BJ (cell line): ENCODE measurements around the gene NABP1. TPM values are rescaled to one million over a fixed set of nuclear protein-coding genes. Genes with fewer than 3 reads are reported as not detected.

ENCODE experiments used
- CTCF ChIA-PET: fragments of 350-600 bp; formaldehyde crosslinking; extraction: SDS; loops from one replicate; lab custom pipeline; 2021; ENCODE audit warnings: antibody characterized with exemption, inconsistent platforms; lab: Yijun Ruan, JAX
- POLR2A ChIA-PET: fragments of 300-600 bp; sonication (Branson Sonifier 250); formaldehyde crosslinking; extraction: SDS; loops from one replicate; lab custom pipeline; 2021; ENCODE audit warnings: antibody characterized with exemption; lab: Charles Lee
- DNase-seq: peaks from one replicate; pipeline ENCODE4 v3.0.0-alpha.2; 2011; ENCODE audit warnings: low read depth
- H3K27me3 ChIP-seq: 2 replicates; pipeline ENCODE4 v1.6.0; 2011; ENCODE audit warnings: low read length; ENCODE audit not compliant: control insufficient read depth, insufficient read depth
- H3K36me3 ChIP-seq: 2 replicates; pipeline ENCODE4 v1.5.1; 2011; ENCODE audit warnings: low read length; ENCODE audit not compliant: control insufficient read depth, insufficient read depth
- H3K4me3 ChIP-seq: 2 replicates; pipeline ENCODE4 v1.5.1; 2011; ENCODE audit warnings: low read depth, mild to moderate bottlenecking, control low read depth, low read length
- CTCF ChIP-seq: IDR thresholded peaks from 2 replicates; pipeline ENCODE4 v1.5.1; 2011; ENCODE audit warnings: low read depth, mild to moderate bottlenecking, control low read depth, inconsistent platforms, low read length, moderate library complexity; ENCODE audit not compliant: insufficient read depth
- polyA plus RNA-seq: library from polyadenylated mRNA; depleted of rRNA; stranded (reverse); fragments of >200 nt; gene quantifications from 2 replicates; pipeline ENCODE4 v1.2.3, GENCODE V29; 2011

The NABP1 gene
- polyA plus RNA-seq, 1 experiment = 63.8 TPM

GRCh38 chr2:191715471-191715870 lies 37.5 kb downstream of the NABP1 start:
- no peaks in the 10 kb centered on the region for H3K27me3 ChIP-seq
- ChIA-PET POLR2A (interaction anchor here (0.5 kb wide), 1 partner anchor 462 kb away, joined by 3 read pairs; no protein-coding TSS in a partner anchor), CTCF (interaction anchor here (1.1 to 1.7 kb wide), 3 partner anchors 10 to 162 kb away, joined by 3 read pairs; no protein-coding TSS in a partner anchor)
- no peak overlapping the region for H3K4me3 ChIP-seq
- no peaks in the 10 kb centered on the region for H3K36me3 ChIP-seq
- no peak for TF ChIP-seq CTCF
- no peak for DNase-seq

- Histone ChIP-seq H3K36me3 (no peaks in the 10 kb centered on the region), H3K27me3 (no peaks in the 10 kb centered on the region), H3K4me3 (no peak overlapping the region)
- CTCF ChIA-PET = no interaction called here
- POLR2A ChIA-PET = no interaction called here
- DNase-seq = no peak
- no peak for TF ChIP-seq CTCF
These were observed 41.3 kb downstream of the NABP1 start for GRCh38 chr2:191719261-191719660.

GRCh38 chr2:191719938-191720337 lies 42.0 kb downstream of the NABP1 start:
- DNase-seq = no peak
- Histone ChIP-seq H3K36me3 (no peaks in the 10 kb centered on the region), H3K4me3 (no peak overlapping the region), H3K27me3 (no peaks in the 10 kb centered on the region)
- POLR2A ChIA-PET = no interaction called here
- no peak for TF ChIP-seq CTCF
- CTCF ChIA-PET = no interaction called here

- ChIA-PET POLR2A (no interaction called here), CTCF (interaction anchor here (0.6 kb wide), 1 partner anchor 273 kb away, joined by 3 read pairs; no protein-coding TSS in a partner anchor)
- no peaks in the 10 kb centered on the region for H3K36me3 ChIP-seq
- H3K27me3 ChIP-seq = no peaks in the 10 kb centered on the region
- DNase-seq = no peak
- no peak overlapping the region for H3K4me3 ChIP-seq
- no peak for TF ChIP-seq CTCF
These were observed 43.4 kb downstream of the NABP1 start for GRCh38 chr2:191721331-191721730.

GRCh38 chr2:191724015-191724414 lies 46.1 kb downstream of the NABP1 start:
- ChIA-PET POLR2A (no interaction called here), CTCF (no interaction called here)
- H3K27me3 ChIP-seq = peaks cover 1% of the 10 kb centered on the region; the same call in 1 of the 2 replicates
- H3K4me3 ChIP-seq = no peak overlapping the region
- H3K36me3 ChIP-seq = no peaks in the 10 kb centered on the region
- DNase-seq = no peak
- no peak for TF ChIP-seq CTCF
